ENCODE data around the gene ADGRF5. TPM values are rescaled to one million over a fixed set of nuclear protein-coding genes. Genes with fewer than 3 reads are reported as not detected.

ADGRF5 gene
- total and polyA plus RNA-seq, 10 of the 15 experiments (the other 5 are each of a cell fraction or from before 2014, with no cell fraction given): 0.01 to 0.13 TPM; not detected in 8

DNA sequence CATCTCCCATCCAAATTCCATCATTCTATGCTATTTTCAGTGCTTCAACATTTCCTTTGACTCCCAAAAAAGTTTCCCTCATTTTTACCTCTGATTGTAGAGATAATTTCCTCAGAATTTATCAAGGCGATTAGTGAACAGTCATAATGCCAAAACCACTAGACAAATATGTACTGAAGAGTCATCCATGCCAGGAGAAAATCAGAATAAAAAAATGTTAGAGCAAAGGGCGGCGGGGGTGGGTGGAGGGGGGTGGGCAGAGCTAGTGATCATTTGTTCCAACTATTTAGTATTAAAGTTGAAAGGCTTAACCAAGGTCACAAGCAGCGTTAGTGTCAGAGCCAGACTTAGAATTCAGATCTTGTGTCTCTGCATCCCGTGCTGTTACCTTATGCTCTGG is 5.3 kb upstream of the ADGRF5 start:
- BruUV-seq (replicated peaks): no TSS peak
- Histone ChIP-seq H3K27me3 (replicated peaks in 1 of 2; ENCODE audit: control insufficient read depth in 2 of 2, insufficient read depth in 2 of 2, low read length in 1 of 2) (no peaks in the 10 kb centered on the region), H3K4me3 (no peak overlapping the region), H3K36me3 (ENCODE audit: control insufficient read depth in 2 of 2, insufficient read depth in 2 of 2, low read length in 1 of 2) (no peaks in the 10 kb centered on the region), H3K4me2 (ENCODE audit: control insufficient read depth, insufficient read depth) (no peak overlapping the region), H2AFZ (ENCODE audit: control insufficient read depth, low read depth, low read length) (no peak overlapping the region), H3K4me1 (ENCODE audit: control insufficient read depth, insufficient read depth, low read length) (no peaks in the 10 kb centered on the region), H3K9ac (ENCODE audit: control insufficient read depth, insufficient read depth, low read length) (no peak overlapping the region), H3K27ac (ENCODE audit: control insufficient read depth, insufficient read depth) (no peak overlapping the region), H3K79me2 (ENCODE audit: control insufficient read depth, insufficient read depth, low read length) (no peaks in the 10 kb centered on the region), H4K20me1 (ENCODE audit: control insufficient read depth, insufficient read depth) (no peaks in the 10 kb centered on the region), H3K9me3 (replicated peaks; ENCODE audit: control insufficient read depth, insufficient read depth, low read length) (no peaks in the 10 kb centered on the region)
- FAIRE-seq: no peak
- POLR2A ChIA-PET: no interaction called here
- in situ Hi-C loops (cut with MboI): no loop called here
- DNase-seq (ENCODE audit: low read depth, low spot score): no peak
- no peak for ATAC-seq
- SMC1A ChIA-PET (ENCODE audit: uncharacterized antibody, unreplicated experiment): no interaction called here
- CTCF ChIA-PET: no interaction called here
- intact Hi-C loops (cut with micrococcal nuclease; ENCODE audit: unreplicated experiment): no loop called here
- RAD21 ChIA-PET (ENCODE audit: unreplicated experiment): no interaction called here
- WGBS (ENCODE audit: insufficient coverage, insufficient replicate concordance, low lambda C conversion rate, missing lambda C conversion rate): 8% methylated on average over 5 of the region's 5 CpGs
- TF ChIP-seq TBL1XR1 (IDR thresholded peaks at IDR 0.05; ENCODE audit: low read depth, low read length) (no peak), RCOR1 (conservative IDR thresholded peaks at IDR 0.05; ENCODE audit: low read depth, low read length) (no peak), CBX5 (IDR thresholded peaks at IDR 0.05; ENCODE audit: low read depth) (no peak), SPI1 (IDR thresholded peaks at IDR 0.05; ENCODE audit: borderline replicate concordance, insufficient read depth, low read depth, low read length) (no peak), MYC (IDR thresholded peaks at IDR 0.05; ENCODE audit: insufficient read depth, insufficient read length, insufficient replicate concordance, low read length, severe bottlenecking) (no peak), CBX3 (IDR thresholded peaks at IDR 0.05; ENCODE audit: borderline replicate concordance, low read depth) (no peak), ZNF592 (IDR thresholded peaks at IDR 0.05) (no peak), MXI1 (IDR thresholded peaks at IDR 0.05; ENCODE audit: low read depth, low read length) (no peak), ZBTB4 (CRISPR knock-in tag; IDR thresholded peaks at IDR 0.05) (no peak), SKIL (IDR thresholded peaks at IDR 0.05; ENCODE audit: low read depth, poor library complexity, severe bottlenecking) (no peak), SP1 (IDR thresholded peaks at IDR 0.05; ENCODE audit: low read depth, low read length) (no peak), HDGF (IDR thresholded peaks at IDR 0.05) (no peak), STAT3 (IDR thresholded peaks at IDR 0.05; ENCODE audit: low read depth, low read length) (no peak)
- TF ChIP-seq, protein P1, sequence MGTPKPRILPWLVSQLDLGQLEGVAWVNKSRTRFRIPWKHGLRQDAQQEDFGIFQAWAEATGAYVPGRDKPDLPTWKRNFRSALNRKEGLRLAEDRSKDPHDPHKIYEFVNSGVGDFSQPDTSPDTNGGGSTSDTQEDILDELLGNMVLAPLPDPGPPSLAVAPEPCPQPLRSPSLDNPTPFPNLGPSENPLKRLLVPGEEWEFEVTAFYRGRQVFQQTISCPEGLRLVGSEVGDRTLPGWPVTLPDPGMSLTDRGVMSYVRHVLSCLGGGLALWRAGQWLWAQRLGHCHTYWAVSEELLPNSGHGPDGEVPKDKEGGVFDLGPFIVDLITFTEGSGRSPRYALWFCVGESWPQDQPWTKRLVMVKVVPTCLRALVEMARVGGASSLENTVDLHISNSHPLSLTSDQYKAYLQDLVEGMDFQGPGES (IDR thresholded peaks at IDR 0.05): no peak

Data from GM12878 (cell line).